HepG2 (cell line): ENCODE measurements around the gene ZFPM1. TPM values are rescaled to one million over a fixed set of nuclear protein-coding genes. Genes with fewer than 3 reads are reported as not detected.

Experiments
- ADNP ChIP-seq: sonication (generic); formaldehyde crosslinking; IDR thresholded peaks from 2 replicates; pipeline ENCODE4 v1.4.0; 2020; ENCODE audit warnings: missing genetic modification reagents
- GRHL1 ChIP-seq: sonication (generic); formaldehyde crosslinking; conservative IDR thresholded peaks from 2 replicates; pipeline ENCODE4 v1.8.0; 2022; ENCODE audit warnings: missing genetic modification reagents
- HIC2 ChIP-seq: sonication (generic); formaldehyde crosslinking; IDR thresholded peaks from 2 replicates; pipeline ENCODE4 v1.9.0; 2022; ENCODE audit warnings: low read depth, missing genetic modification reagents
- NFIC ChIP-seq: IDR thresholded peaks from 2 replicates; pipeline ENCODE4 v1.6.1; 2012; ENCODE audit warnings: mild to moderate bottlenecking, low read length, inconsistent platforms
- PAX8 ChIP-seq: sonication (generic); formaldehyde crosslinking; IDR thresholded peaks from 2 replicates; pipeline ENCODE4 v1.8.0; 2022; ENCODE audit warnings: mild to moderate bottlenecking, missing genetic modification reagents, borderline replicate concordance
- SCMH1 ChIP-seq: sonication (generic); formaldehyde crosslinking; IDR thresholded peaks from 2 replicates; pipeline ENCODE4 v1.9.0; 2021; ENCODE audit warnings: missing genetic modification reagents, mild to moderate bottlenecking, borderline replicate concordance
- STAG1 ChIP-seq: sonication (generic); formaldehyde crosslinking; IDR thresholded peaks from 2 replicates; pipeline ENCODE4 v1.4.0; 2020; ENCODE audit warnings: missing genetic modification reagents
- STAT5B ChIP-seq: sonication (generic); formaldehyde crosslinking; IDR thresholded peaks from 2 replicates; pipeline ENCODE4 v1.4.0; 2020; ENCODE audit warnings: missing genetic modification reagents
- ZBTB38 ChIP-seq: sonication (generic); formaldehyde crosslinking; IDR thresholded peaks from 2 replicates; pipeline ENCODE4 v1.5.1; 2020; ENCODE audit warnings: mild to moderate bottlenecking, missing genetic modification reagents
- ZNF335 ChIP-seq: sonication (generic); formaldehyde crosslinking; IDR thresholded peaks from 2 replicates; pipeline ENCODE4 v1.4.0; 2020; ENCODE audit warnings: missing genetic modification reagents
- ZNF629 ChIP-seq: sonication (generic); formaldehyde crosslinking; conservative IDR thresholded peaks from 2 replicates; pipeline ENCODE4 v1.5.0; 2020; ENCODE audit warnings: missing genetic modification reagents
- ZNF687 ChIP-seq: sonication (generic); formaldehyde crosslinking; IDR thresholded peaks from 2 replicates; pipeline ENCODE4 v1.5.1; 2020; ENCODE audit warnings: mild to moderate bottlenecking, missing genetic modification reagents, moderate library complexity
- polyA plus RNA-seq, 8 experiments: library from polyadenylated mRNA; depleted of rRNA in 3 of 8; stranded (reverse) in 7 of 8; unstranded in 1 of 8; fragments of >200 nt; fragmentation: Illumina TruSeq in 4 of 8; extraction: Trizol in 4 of 8; gene quantifications; 2 replicates each; pipeline versions ENCODE4 v1.2.1 to v1.2.3, GENCODE V29; 2011 to 2016; ENCODE audit warnings: low read depth in 4 of 8, missing spikeins in 1 of 8, mixed read lengths in 1 of 8; ENCODE audit not compliant: insufficient read depth in 1 of 8
- total RNA-seq, 5 experiments: library from RNA; depleted of rRNA; stranded (reverse); fragments of >200 nt; fragmentation: Illumina TruSeq; extraction: Trizol; gene quantifications; 2 replicates each; pipeline ENCODE4 v1.2.3, GENCODE V29; 2016; ENCODE audit warnings: low read depth in 1 of 5
- TF ChIP-seq, protein P1 (sequence below): sonication (generic); formaldehyde crosslinking; IDR thresholded peaks from 2 replicates; pipeline ENCODE4 v1.8.0; 2022; ENCODE audit warnings: missing genetic modification reagents, mild to moderate bottlenecking, borderline replicate concordance
- TF ChIP-seq, protein P2 (sequence below): sonication (generic); formaldehyde crosslinking; IDR thresholded peaks from 2 replicates; pipeline ENCODE4 v1.4.0; 2020; ENCODE audit warnings: missing genetic modification reagents
- TF ChIP-seq, protein P3 (sequence below): sonication (generic); formaldehyde crosslinking; IDR thresholded peaks from 2 replicates; pipeline ENCODE4 v1.8.0; 2022; ENCODE audit warnings: low read depth, missing genetic modification reagents

Gene ZFPM1
- total and polyA plus RNA-seq, 2 of the 13 experiments (the other 11 are each of a cell fraction or from before 2014, with no cell fraction given), result 1.3 to 3.8 TPM

DNA sequence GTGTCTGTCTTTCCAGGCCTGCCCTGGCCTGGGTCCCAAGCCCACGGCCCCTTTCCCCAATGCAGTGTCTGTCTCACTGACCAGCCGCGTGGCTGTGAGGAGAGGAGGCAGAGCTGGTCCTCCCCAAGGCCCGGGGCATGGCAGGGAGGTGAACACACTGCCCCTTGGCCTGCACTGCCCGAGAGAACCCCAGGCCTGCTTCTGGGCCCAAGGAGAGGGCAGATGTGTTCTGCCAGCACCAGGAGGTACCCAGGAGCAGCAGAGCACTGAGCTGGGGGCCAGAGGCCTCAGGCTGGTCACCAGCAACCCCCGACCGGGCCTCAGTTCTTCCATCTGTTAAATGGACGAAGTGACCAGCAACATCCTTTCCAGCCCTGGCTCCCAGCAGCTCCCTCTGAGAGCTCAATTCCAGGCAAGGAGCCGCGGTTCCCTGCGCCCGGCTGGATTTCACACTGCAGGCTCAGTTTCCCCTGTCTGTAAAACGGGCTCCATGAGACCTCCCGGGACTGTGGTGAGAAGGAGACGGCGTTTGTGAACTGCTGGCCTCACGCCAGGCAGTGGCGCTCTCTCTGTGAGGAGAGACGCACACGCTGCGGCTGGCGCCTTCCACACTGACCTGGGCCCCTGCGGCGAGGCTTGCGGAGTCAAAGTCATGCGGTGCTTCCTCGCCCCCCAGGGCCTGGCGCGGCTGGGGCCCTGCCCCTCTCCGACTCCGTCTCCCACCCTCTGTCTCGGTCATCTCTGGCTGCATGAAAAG lies 8.1 kb upstream of the ZFPM1 start (continued):
- TF ChIP-seq HIC2 (CRISPR knock-in tag), result 0 out of 2 replicates have a peak, but pooled peaks have one; percentile 38
- TF ChIP-seq GRHL1, result no peak
- TF ChIP-seq ZNF629 (CRISPR knock-in tag), result peak; percentile 88
- TF ChIP-seq, protein P1, sequence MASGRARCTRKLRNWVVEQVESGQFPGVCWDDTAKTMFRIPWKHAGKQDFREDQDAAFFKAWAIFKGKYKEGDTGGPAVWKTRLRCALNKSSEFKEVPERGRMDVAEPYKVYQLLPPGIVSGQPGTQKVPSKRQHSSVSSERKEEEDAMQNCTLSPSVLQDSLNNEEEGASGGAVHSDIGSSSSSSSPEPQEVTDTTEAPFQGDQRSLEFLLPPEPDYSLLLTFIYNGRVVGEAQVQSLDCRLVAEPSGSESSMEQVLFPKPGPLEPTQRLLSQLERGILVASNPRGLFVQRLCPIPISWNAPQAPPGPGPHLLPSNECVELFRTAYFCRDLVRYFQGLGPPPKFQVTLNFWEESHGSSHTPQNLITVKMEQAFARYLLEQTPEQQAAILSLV (CRISPR knock-in tag), result no peak
- TF ChIP-seq, protein P2, sequence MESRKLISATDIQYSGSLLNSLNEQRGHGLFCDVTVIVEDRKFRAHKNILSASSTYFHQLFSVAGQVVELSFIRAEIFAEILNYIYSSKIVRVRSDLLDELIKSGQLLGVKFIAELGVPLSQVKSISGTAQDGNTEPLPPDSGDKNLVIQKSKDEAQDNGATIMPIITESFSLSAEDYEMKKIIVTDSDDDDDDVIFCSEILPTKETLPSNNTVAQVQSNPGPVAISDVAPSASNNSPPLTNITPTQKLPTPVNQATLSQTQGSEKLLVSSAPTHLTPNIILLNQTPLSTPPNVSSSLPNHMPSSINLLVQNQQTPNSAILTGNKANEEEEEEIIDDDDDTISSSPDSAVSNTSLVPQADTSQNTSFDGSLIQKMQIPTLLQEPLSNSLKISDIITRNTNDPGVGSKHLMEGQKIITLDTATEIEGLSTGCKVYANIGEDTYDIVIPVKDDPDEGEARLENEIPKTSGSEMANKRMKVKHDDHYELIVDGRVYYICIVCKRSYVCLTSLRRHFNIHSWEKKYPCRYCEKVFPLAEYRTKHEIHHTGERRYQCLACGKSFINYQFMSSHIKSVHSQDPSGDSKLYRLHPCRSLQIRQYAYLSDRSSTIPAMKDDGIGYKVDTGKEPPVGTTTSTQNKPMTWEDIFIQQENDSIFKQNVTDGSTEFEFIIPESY, result peak; percentile 90
- peak; percentile 44; the same call in 1 of the 2 replicates for TF ChIP-seq ZBTB38 (CRISPR knock-in tag)
- peak; percentile 34; the same call in 1 of the 2 replicates for TF ChIP-seq ZNF687 (CRISPR knock-in tag)
- TF ChIP-seq STAG1 (CRISPR knock-in tag), result peak; percentile 50
- no peak for TF ChIP-seq ZNF335 (CRISPR knock-in tag)
- TF ChIP-seq NFIC, result no peak
- no peak for TF ChIP-seq SCMH1 (CRISPR knock-in tag)
- 0 out of 2 replicates have a peak, but pooled peaks have one; percentile 40 for TF ChIP-seq PAX8 (CRISPR knock-in tag)
- no peak for TF ChIP-seq STAT5B (CRISPR knock-in tag)
- 0 out of 2 replicates have a peak, but pooled peaks have one; percentile 19 for TF ChIP-seq ADNP
- TF ChIP-seq, protein P3, sequence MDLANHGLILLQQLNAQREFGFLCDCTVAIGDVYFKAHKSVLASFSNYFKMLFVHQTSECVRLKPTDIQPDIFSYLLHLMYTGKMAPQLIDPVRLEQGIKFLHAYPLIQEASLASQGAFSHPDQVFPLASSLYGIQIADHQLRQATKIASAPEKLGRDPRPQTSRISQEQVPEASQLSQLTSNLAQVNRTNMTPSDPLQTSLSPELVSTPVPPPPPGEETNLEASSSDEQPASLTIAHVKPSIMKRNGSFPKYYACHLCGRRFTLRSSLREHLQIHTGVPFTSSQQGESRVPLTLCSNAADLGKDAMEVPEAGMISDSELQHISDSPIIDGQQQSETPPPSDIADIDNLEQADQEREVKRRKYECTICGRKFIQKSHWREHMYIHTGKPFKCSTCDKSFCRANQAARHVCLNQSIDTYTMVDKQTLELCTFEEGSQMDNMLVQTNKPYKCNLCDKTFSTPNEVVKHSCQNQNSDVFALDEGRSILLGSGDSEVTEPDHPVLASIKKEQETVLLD (CRISPR knock-in tag), result no peak
